Central memory CD4-positive, alpha-beta T cell (primary cell): ENCODE results near the gene IKBKE.
A peak's percentile ranks its signal among the peaks of the same experiment; 100 is the strongest.
"Not testable (repeated sequence)": the region's sequence is repeated elsewhere in the genome, so short reads cannot be mapped to it uniquely, and the experiment has no call there.

ENCODE experiments used
- DNase-seq: peaks from one replicate; pipeline ENCODE4 v3.0.0; 2022

IKBKE gene

DNA sequence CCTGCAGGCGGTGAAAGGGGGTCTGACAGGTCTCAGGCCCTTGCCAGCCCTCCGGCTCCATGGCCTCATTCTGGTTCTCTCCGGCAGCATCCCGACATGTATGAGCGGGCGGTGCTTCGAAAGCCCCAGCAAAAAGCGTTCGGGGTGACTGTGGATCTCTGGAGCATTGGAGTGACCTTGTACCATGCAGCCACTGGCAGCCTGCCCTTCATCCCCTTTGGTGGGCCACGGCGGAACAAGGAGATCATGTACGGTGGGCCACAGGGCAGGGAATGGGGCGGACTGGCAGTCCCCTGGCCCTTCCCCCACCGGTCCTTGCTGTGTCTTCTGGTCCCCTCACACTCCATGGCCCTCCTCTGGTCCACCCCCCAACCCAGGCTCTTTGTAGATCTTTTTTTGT, 6.3 kb downstream of the IKBKE start:
- no peak for DNase-seq

DNA sequence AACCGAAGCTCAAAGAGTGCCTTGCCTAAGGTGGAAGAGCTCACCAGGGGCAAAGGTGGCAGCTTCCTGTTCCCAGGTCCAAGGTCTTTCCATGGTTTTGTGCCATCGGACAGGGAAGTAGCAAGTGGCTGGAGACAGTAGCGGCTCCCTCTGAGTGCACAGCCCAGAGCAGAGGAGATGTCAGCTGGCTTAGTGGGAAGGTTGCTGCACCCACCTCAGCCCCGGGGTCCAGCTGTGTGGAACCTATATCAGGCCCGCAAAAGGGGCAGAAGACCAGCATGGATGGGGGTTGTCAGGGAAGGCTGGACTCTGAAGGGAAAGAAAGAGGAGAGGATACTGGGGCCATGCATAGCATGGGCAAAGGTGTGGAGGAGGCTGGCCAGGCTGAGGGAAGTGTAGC, 6.8 kb downstream of the IKBKE start:
- DNase-seq: no peak

- DNase-seq: no peak
Measured at GRCh38 chr1:206477581-206478380, 7.5 kb downstream of the IKBKE start.

- DNase-seq: no peak
Measured at GRCh38 chr1:206478746-206479145, 8.5 kb downstream of the IKBKE start.

DNA sequence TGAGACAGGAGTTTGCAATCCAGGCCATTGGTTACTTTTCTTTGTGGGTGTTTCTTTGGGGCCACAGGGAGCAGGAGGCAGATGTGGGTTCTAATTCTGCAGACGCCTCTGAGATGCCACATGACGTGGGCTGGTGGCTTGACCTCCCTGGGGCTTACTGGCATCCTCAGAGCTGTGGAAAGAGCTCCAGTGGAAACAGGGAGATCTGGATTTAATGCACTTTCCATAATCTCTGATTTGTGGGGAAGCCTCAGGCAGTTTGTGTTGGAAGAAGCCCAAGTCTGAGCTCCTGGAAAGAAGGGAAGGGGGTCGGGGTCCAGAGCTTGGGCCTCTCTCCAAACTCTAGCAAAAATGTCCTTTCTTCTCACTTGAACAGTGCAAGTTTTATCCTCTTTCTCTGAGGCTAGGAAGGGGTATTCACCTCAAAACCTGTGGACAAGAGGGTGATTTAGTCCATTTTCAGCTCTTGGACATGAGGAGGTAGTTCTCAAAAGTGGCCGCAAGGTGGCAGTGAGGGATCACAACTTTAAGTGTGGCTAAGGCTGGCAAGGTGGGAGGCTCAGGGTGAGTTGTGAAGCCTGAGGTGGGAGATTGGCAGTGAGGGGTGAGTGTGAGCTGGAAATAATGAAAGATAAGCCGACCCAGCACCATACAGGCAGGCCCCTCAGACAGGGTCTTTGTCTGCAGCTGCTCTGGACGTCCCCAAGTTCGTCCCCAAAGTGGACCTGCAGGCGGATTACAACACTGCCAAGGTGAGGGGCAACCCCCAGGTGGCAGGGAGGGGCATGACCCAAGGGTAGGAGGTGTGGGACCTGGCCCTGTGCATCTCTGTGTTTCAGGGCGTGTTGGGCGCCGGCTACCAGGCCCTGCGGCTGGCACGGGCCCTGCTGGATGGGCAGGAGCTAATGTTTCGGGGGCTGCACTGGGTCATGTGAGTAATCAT, 9.2 kb downstream of the IKBKE start:
- peak; percentile 46 for DNase-seq

DNA sequence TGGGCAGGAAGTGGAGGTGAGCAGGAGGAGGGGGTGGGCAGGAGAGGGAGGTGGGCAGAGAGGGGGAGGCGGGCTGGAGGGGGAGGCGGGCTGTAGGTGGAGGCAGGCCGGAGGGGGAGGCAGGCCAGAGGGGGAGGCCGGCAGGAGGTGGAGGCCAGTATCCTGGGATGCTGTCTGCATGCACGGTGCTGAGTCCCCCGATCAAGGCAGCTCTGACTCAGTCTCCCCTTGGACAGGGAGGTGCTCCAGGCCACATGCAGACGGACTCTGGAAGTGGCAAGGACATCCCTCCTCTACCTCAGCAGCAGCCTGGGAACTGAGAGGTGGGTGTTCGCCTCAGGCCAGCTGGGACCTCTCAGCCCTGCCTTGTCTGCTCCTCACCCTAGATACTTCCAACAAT, 9.9 kb downstream of the IKBKE start:
- no peak for DNase-seq

DNA sequence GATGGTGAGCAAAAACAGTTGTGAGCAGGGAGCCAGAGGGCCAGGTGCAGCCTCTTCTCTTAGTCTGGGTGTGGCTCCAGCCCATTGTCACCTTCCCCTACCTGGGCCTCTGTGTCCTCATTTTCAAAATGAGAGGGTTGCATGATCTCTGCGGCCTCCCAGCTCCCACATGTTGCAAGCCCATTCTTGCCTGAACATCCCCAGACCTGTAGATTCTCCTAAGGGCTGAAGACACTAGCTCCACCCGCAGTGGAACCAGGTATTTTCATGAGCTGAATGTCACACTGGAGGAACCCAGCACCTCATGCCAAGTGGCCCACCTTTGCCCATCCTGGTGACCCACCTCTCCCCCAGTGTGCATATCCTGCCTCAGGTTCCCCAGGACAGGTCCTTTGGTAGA, 12.3 kb downstream of the IKBKE start:
- no peak for DNase-seq

DNA sequence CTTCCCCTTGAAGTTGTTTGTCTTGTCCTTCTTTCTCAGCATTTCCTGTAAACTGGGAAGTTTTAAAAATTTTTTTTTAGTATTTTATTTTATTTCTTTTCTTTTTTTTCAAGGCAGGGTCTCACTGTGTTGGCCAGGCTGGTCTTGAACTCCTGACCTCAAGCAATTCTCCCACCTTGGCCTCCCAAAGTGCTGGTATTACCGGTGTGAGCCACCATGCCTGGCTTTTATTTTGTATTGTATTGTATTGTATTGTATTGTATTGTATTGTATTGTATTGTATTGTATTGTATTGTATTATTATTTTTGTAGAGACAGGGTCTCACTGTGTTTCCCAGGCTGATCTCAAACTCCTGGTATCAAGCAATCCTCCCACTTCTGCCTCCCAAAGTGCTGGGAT, 13.6 kb downstream of the IKBKE start:
- not testable (repeated sequence) for DNase-seq

- no peak for DNase-seq
Measured at GRCh38 chr1:206484901-206485300, 14.6 kb downstream of the IKBKE start.

DNA sequence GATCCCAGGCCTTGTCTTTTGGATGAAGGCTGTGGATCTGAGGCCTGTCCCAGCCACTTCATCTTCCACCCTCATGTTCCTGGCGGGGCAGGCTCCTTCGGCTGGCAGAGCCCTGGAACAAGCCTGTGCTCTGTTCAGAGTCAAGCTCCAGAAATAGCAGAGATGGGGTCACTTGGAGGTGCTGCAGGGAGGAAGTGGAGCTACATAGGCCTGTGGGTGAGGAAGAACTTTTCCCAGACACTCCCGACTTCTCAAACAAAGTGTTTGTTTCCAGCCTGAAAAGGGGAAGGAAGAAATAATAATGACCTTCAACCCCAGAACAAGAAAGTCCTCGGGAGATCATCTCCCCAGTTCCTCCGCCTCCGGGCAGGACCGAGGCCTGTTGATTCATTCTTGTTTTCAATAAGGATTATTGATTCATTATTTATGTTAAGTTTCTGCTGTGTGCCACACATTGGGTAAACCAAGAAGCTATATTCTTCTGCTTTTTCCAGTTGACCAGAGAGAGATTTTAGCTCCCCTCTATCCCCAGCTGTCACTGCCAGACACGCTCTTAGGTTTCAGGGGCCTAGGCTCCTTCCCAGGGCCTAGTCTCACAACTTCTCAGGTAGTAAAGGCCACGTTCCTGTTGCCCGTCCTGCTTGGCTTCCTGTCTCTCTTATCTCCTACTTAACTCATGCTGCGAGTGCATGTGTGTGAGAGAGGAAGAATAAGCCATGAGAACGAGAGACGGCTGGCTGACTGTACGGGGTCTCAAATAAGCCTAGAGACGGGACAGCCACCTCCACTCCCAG, 16.9 kb downstream of the IKBKE start:
- DNase-seq: no peak

GRCh38 chr1:206487970-206488369, 17.7 kb downstream of the IKBKE start:
- DNase-seq: no peak

GRCh38 chr1:206488466-206488865, 18.2 kb downstream of the IKBKE start:
- no peak for DNase-seq

DNA sequence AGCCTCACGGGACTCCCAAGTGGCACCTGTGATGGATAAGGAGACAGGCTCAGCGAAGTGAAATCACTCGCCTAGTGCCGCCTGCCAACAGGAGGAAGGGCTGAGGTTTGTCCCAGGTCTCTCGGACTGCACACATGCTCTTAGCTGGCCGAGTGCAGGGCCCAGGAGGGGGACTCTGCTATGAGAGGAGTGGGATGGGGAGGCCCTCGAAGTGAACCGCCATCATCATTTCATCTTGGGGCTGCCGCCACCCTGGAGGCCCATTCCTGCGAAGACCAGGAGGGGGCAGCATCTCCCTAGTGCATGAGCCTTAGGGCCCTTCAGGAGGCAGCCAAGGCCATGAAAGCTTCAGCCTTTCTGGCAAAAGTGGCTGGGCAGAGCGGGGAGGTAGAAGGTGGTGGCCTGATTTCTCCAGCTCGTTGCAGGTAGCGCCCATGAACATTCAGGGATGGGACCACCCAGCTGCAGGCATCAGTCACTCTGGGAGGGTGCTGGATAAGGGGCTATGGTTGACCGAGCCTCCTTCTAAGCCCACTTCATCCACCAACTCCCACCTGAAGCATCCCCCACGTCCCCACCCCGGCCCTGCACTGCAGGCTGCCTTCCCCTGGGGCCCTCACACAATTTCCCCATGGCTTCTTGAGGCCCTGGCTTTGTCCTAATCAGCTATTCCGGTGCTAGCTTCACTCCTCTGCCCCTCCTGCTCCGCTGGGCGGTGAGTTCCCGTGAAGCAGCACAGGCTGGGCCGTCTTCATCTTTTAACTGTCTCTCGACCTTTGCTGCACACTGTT, 19.9 kb downstream of the IKBKE start:
- peak; percentile 40 for DNase-seq

- no peak for DNase-seq
Measured at GRCh38 chr1:206490771-206491405, 20.6 kb downstream of the IKBKE start.

GRCh38 chr1:206491616-206492015, 21.3 kb downstream of the IKBKE start:
- DNase-seq: no peak

DNA sequence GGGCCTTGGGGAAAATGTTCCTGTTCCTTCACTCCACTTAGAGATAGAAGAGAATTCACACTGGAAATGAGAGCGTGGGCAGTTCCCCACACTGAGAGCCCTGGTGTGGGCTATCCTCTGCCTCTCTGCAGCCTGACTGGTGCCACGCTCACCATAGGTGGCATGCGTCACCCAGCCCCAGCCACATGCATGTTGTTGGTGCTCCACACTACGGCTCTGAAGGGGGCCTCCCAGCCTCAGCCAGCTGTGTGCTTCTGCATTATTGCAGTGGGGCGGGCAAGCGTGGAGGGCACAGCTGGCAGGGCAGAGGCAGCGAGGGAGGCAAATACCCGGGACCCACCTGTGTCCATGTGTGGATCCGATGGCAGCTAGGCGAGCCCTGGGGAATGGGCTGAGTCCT, 22.3 kb downstream of the IKBKE start:
- DNase-seq: no peak

GRCh38 chr1:206493279-206493678, 23.0 kb downstream of the IKBKE start:
- DNase-seq: no peak

- DNase-seq: no peak
Measured at GRCh38 chr1:206495011-206495461, 24.8 kb downstream of the IKBKE start.

DNA sequence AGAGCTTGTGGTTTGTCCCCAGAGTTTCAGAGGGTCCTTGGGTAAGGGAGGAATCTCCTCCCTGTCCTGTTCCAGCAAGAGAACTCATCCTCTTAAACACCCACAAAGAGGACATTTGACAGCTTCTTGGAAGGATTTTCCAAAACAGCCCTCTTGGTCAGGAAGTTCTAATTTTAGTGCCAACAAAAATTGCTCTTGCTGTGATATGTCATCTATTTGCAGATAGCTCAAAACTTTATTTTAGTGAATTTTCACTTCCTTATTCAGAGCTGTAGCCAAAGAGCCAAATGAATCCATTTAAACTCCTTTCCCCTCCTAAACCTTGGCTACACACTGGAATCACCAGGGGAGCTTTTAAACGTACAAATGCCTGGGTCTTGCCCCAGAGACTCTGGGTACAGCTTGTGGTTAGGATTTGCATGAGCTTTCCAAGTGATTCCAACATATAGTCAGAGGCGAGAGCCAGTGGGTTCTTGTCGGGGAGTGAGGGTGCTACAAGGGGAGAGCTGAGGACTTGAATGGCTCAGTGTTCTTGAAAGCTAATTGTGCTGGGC, 25.3 kb downstream of the IKBKE start:
- DNase-seq: no peak

DNA sequence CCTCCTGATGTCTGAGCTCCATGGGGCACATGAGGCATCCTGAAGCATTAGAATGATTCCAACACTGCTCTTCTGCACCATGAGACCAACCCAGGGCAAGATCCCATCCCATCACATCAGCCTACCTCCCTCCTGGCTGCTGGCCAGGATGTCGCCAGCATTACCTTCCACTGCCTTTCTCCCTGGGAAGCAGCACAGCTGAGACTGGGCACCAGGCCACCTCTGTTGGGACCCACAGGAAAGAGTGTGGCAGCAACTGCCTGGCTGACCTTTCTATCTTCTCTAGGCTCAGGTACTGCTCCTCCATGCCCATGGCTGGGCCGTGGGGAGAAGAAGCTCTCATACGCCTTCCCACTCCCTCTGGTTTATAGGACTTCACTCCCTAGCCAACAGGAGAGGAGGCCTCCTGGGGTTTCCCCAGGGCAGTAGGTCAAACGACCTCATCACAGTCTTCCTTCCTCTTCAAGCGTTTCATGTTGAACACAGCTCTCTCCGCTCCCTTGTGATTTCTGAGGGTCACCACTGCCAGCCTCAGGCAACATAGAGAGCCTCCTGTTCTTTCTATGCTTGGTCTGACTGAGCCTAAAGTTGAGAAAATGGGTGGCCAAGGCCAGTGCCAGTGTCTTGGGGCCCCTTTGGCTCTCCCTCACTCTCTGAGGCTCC, 26.0 kb downstream of the IKBKE start:
- no peak for DNase-seq

GRCh38 chr1:206497363-206497762, 27.1 kb downstream of the IKBKE start:
- DNase-seq: no peak
